HG03025 (cell line): Measurements from ENCODE around the gene C1orf50.
"Not testable (repeated sequence)": the region's sequence is repeated elsewhere in the genome, so short reads cannot be mapped to it uniquely, and the experiment has no call there.

Experiments
- ATAC-seq: cut with Tn5 transposase; IDR thresholded peaks from one replicate; pipeline ENCODE4 v1.9.1; 2021; ENCODE audit warnings: mild to moderate bottlenecking, moderate library complexity; ENCODE audit not compliant: unreplicated experiment, low FRiP score

C1orf50 gene

GRCh38 chr1:42766741-42767509, at the start of gene C1orf50, which contains the start of gene P3H1:
C1orf50 (plus strand) TSS chr1:42767249; CDS start chr1:42767312, 63 bp downstream.
P3H1 (minus strand) TSS chr1:42767028; CDS start chr1:42766971, 57 bp downstream.
- peak; percentile 88 for ATAC-seq

GRCh38 chr1:42720868-42721267, 46.2 kb upstream of the C1orf50 start:
- ATAC-seq: no peak

- ATAC-seq: no peak
Measured at GRCh38 chr1:42721926-42722325, 45.1 kb upstream of the C1orf50 start.

- not testable (repeated sequence) for ATAC-seq
Measured at GRCh38 chr1:42722403-42722802, 44.6 kb upstream of the C1orf50 start.

GRCh38 chr1:42723511-42723910, 43.5 kb upstream of the C1orf50 start:
- ATAC-seq: no peak

GRCh38 chr1:42725820-42726219, 41.2 kb upstream of the C1orf50 start:
- ATAC-seq: not testable (repeated sequence)

- no peak for ATAC-seq
Measured at GRCh38 chr1:42730002-42730401, 37.0 kb upstream of the C1orf50 start.

GRCh38 chr1:42730988-42731387, 36.1 kb upstream of the C1orf50 start:
- ATAC-seq: no peak

GRCh38 chr1:42731585-42731984, 35.5 kb upstream of the C1orf50 start:
- no peak for ATAC-seq

GRCh38 chr1:42732126-42732680, 34.8 kb upstream of the C1orf50 start:
- ATAC-seq: no peak

GRCh38 chr1:42733415-42734200, 33.4 kb upstream of the C1orf50 start:
- no peak for ATAC-seq

- no peak for ATAC-seq
Measured at GRCh38 chr1:42734201-42735035, 32.6 kb upstream of the C1orf50 start.

GRCh38 chr1:42735056-42735455, 32.0 kb upstream of the C1orf50 start:
- ATAC-seq: no peak

- no peak for ATAC-seq
Measured at GRCh38 chr1:42735477-42736105, 31.5 kb upstream of the C1orf50 start.

GRCh38 chr1:42736152-42736551, 30.9 kb upstream of the C1orf50 start:
- ATAC-seq: no peak

GRCh38 chr1:42736571-42737200, 30.4 kb upstream of the C1orf50 start:
- ATAC-seq: no peak

GRCh38 chr1:42737257-42737656, 29.8 kb upstream of the C1orf50 start:
- no peak for ATAC-seq

GRCh38 chr1:42737986-42738677, 28.9 kb upstream of the C1orf50 start:
- ATAC-seq: no peak

GRCh38 chr1:42738678-42739226, 28.3 kb upstream of the C1orf50 start:
- no peak for ATAC-seq
